ENCODE results near the gene VANGL2.

Gene VANGL2

DNA sequence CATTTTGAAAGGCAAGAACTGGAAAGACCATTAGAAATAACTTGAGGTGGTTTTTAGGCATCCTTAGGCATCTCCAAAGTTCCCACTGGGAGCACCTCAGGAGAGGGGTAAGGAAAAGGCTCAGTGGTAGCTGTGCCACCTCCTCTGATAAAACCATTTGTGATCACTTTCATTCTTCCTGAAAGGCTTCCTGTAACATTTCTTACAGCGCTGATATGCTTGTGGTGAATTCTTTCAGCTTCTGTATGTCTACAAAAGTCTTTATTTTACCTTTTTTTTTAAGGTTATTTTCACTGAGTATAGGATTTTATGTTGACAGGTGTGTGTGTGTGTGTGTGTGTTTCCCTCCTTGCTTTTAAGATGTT is 54.8 kb downstream of the VANGL2 start:
- Histone ChIP-seq H2BK5ac (ENCODE audit: low read depth, low read length, poor library complexity) (no peak overlapping the region), H3K4me2 (ENCODE audit: low read length) (no peak overlapping the region), H3K4me3 (ENCODE audit: low read depth, low read length) (no peak overlapping the region), H2BK12ac (ENCODE audit: low read length) (no peak overlapping the region), H3K23ac (ENCODE audit: low read length) (no peak overlapping the region), H2AK5ac (ENCODE audit: low read length) (no peak overlapping the region), H2BK120ac (ENCODE audit: insufficient read depth, low read length, poor library complexity) (no peak overlapping the region), H3K27me3 (ENCODE audit: insufficient read depth, low read length) (no peaks in the 10 kb centered on the region), H3K9ac (ENCODE audit: low read length) (no peak overlapping the region), H2AFZ (ENCODE audit: insufficient read depth, low read length, poor library complexity) (no peak overlapping the region), H4K12ac (ENCODE audit: low read depth, low read length) (no peak overlapping the region), H4K8ac (ENCODE audit: low read depth, low read length) (no peak overlapping the region), H3K27ac (ENCODE audit: low read depth, low read length) (no peak overlapping the region), H3K4ac (ENCODE audit: low read depth, low read length) (no peak overlapping the region), H3K14ac (ENCODE audit: low read length) (no peak overlapping the region), H3K36me3 (ENCODE audit: control insufficient read depth in 1 of 2, insufficient read depth in 2 of 2, low read length in 2 of 2) (no peaks in the 10 kb centered on the region), H4K91ac (ENCODE audit: low read depth, low read length) (no peak overlapping the region), H3K18ac (ENCODE audit: low read length) (no peak overlapping the region), H3K79me2 (ENCODE audit: control insufficient read depth, insufficient read depth, low read length, poor library complexity) (no peaks in the 10 kb centered on the region), H3K79me1 (ENCODE audit: low read length) (no peaks in the 10 kb centered on the region), H3K9me3 (ENCODE audit: insufficient read depth, low read depth, low read length) (no peaks in the 10 kb centered on the region), H3K4me1 (ENCODE audit: control insufficient read depth in 1 of 2, insufficient read depth in 2 of 2, low read length in 2 of 2) (peaks cover 0 to 8% of the 10 kb centered on the region in 2 experiments)
- no peak for DNase-seq
- no CpG with 5 or more reads among the region's 1 CpG for WGBS (ENCODE audit: extremely low coverage, insufficient coverage, insufficient read length)

DNA sequence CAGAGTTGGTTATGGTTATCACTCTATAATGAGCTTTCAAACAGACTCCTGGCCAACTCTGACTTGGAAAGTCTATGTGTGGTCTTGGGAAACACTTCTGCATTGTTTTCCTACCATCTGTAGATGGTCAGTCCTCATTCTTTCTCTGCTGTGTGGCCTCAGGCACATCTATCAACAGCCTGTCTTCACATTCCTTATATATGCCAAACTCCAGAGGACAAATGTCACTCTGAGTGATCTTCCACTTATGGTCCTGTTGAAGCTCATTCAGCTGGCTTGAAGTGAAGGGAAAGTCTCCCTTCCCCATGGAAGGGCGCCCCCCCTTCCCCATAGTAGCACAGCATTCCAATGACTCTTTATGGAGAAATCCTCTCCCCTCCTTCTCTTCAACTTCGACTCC is 58.7 kb downstream of the VANGL2 start:
- Histone ChIP-seq H3K14ac (ENCODE audit: low read length) (no peak overlapping the region), H3K27me3 (ENCODE audit: insufficient read depth, low read length) (no peaks in the 10 kb centered on the region), H3K9me3 (ENCODE audit: insufficient read depth, low read depth, low read length) (no peaks in the 10 kb centered on the region), H3K4me1 (ENCODE audit: control insufficient read depth in 1 of 2, insufficient read depth in 2 of 2, low read length in 2 of 2) (peaks cover 0 to 8% of the 10 kb centered on the region in 2 experiments), H3K79me1 (ENCODE audit: low read length) (no peaks in the 10 kb centered on the region), H2AK5ac (ENCODE audit: low read length) (no peak overlapping the region), H3K36me3 (ENCODE audit: control insufficient read depth in 1 of 2, insufficient read depth in 2 of 2, low read length in 2 of 2) (no peaks in the 10 kb centered on the region), H3K9ac (ENCODE audit: low read length) (no peak overlapping the region), H4K91ac (ENCODE audit: low read depth, low read length) (no peak overlapping the region), H4K8ac (ENCODE audit: low read depth, low read length) (no peak overlapping the region), H3K27ac (ENCODE audit: low read depth, low read length) (no peak overlapping the region), H2AFZ (ENCODE audit: insufficient read depth, low read length, poor library complexity) (no peak overlapping the region), H2BK12ac (ENCODE audit: low read length) (no peak overlapping the region), H3K23ac (ENCODE audit: low read length) (no peak overlapping the region), H3K4ac (ENCODE audit: low read depth, low read length) (no peak overlapping the region), H3K4me2 (ENCODE audit: low read length) (no peak overlapping the region), H2BK5ac (ENCODE audit: low read depth, low read length, poor library complexity) (no peak overlapping the region), H3K18ac (ENCODE audit: low read length) (no peak overlapping the region), H2BK120ac (ENCODE audit: insufficient read depth, low read length, poor library complexity) (no peak overlapping the region), H3K79me2 (ENCODE audit: control insufficient read depth, insufficient read depth, low read length, poor library complexity) (no peaks in the 10 kb centered on the region), H4K12ac (ENCODE audit: low read depth, low read length) (no peak overlapping the region), H3K4me3 (ENCODE audit: low read depth, low read length) (no peak overlapping the region)
- WGBS (ENCODE audit: extremely low coverage, insufficient coverage, insufficient read length), result no CpG with 5 or more reads among the region's 2 CpGs
- DNase-seq, result peak; percentile 50 to 86

DNA sequence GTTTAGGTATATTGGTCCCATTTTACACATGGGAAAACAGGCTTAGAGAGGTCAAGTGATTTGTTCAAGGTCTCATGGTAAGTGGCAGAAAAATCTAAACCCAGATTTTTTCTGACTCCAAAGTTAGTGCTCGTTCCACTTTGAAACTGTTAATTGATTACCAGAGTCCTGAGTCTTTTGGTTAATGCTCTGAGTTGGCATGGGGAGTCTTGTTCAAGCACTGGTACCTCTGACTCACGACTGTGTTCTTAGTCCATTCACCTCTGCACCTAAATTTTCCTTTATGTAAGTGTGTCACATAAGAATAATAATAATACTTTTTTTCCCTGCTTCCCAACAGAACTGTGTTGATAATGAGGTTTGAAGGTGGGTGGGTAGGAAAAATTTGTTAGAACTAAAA is 59.3 kb downstream of the VANGL2 start:
- H3K4ac ChIP-seq (ENCODE audit: low read depth, low read length), result no peak overlapping the region
- no peak overlapping the region for H3K4me2 ChIP-seq (ENCODE audit: low read length)
- H2AFZ ChIP-seq (ENCODE audit: insufficient read depth, low read length, poor library complexity), result no peak overlapping the region
- H3K14ac ChIP-seq (ENCODE audit: low read length), result no peak overlapping the region
- no peak overlapping the region for H4K8ac ChIP-seq (ENCODE audit: low read depth, low read length)
- H3K27ac ChIP-seq (ENCODE audit: low read depth, low read length), result no peak overlapping the region
- no peak overlapping the region for H2BK5ac ChIP-seq (ENCODE audit: low read depth, low read length, poor library complexity)
- H4K91ac ChIP-seq (ENCODE audit: low read depth, low read length), result no peak overlapping the region
- no CpG with 5 or more reads among the region's 2 CpGs for WGBS (ENCODE audit: extremely low coverage, insufficient coverage, insufficient read length)
- DNase-seq, result no peak
- no peak overlapping the region for H3K23ac ChIP-seq (ENCODE audit: low read length)
- H2BK120ac ChIP-seq (ENCODE audit: insufficient read depth, low read length, poor library complexity), result no peak overlapping the region
- no peak overlapping the region for H3K18ac ChIP-seq (ENCODE audit: low read length)
- no peak overlapping the region for H2AK5ac ChIP-seq (ENCODE audit: low read length)
- no peaks in the 10 kb centered on the region for H3K79me2 ChIP-seq (ENCODE audit: control insufficient read depth, insufficient read depth, low read length, poor library complexity)
- no peaks in the 10 kb centered on the region for H3K9me3 ChIP-seq (ENCODE audit: insufficient read depth, low read depth, low read length)
- H3K36me3 ChIP-seq (ENCODE audit: control insufficient read depth in 1 of 2, insufficient read depth in 2 of 2, low read length in 2 of 2), result no peaks in the 10 kb centered on the region
- H3K79me1 ChIP-seq (ENCODE audit: low read length), result no peaks in the 10 kb centered on the region
- H3K4me1 ChIP-seq (ENCODE audit: control insufficient read depth in 1 of 2, insufficient read depth in 2 of 2, low read length in 2 of 2), result peaks cover 0 to 8% of the 10 kb centered on the region in 2 experiments
- H2BK12ac ChIP-seq (ENCODE audit: low read length), result no peak overlapping the region
- no peak overlapping the region for H4K12ac ChIP-seq (ENCODE audit: low read depth, low read length)
- H3K4me3 ChIP-seq (ENCODE audit: low read depth, low read length), result no peak overlapping the region
- no peaks in the 10 kb centered on the region for H3K27me3 ChIP-seq (ENCODE audit: insufficient read depth, low read length)
- no peak overlapping the region for H3K9ac ChIP-seq (ENCODE audit: low read length)

DNA sequence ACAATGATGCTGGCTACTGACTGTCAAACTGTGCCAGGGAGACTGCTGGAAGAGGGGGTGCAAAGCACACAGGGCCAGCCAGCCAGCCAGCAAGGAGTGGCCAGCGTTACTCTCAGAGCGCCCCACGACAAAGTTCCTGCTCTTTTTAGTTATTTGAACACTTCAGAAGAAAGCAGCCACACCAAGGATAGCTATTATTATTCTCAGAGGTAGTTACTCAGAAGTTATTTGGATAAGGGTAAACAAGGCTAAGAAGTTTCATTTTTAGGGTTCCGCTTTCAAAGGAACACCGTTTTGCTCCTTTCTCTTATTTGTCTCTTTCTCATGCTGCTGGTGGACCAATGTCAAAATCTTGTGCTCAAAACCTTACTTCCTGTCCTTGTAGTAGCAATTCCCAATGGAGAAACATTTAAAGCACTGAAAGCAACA is 59.9 kb downstream of the VANGL2 start:
- H3K23ac ChIP-seq (ENCODE audit: low read length), result no peak overlapping the region
- no peak overlapping the region for H3K14ac ChIP-seq (ENCODE audit: low read length)
- no peak overlapping the region for H2BK120ac ChIP-seq (ENCODE audit: insufficient read depth, low read length, poor library complexity)
- H2AK5ac ChIP-seq (ENCODE audit: low read length), result no peak overlapping the region
- H3K4me2 ChIP-seq (ENCODE audit: low read length), result no peak overlapping the region
- H4K91ac ChIP-seq (ENCODE audit: low read depth, low read length), result no peak overlapping the region
- no peak overlapping the region for H3K9ac ChIP-seq (ENCODE audit: low read length)
- no peak overlapping the region for H4K12ac ChIP-seq (ENCODE audit: low read depth, low read length)
- H3K4me3 ChIP-seq (ENCODE audit: low read depth, low read length), result no peak overlapping the region
- no peaks in the 10 kb centered on the region for H3K79me1 ChIP-seq (ENCODE audit: low read length)
- WGBS (ENCODE audit: extremely low coverage, insufficient coverage, insufficient read length), result no CpG with 5 or more reads among the region's 5 CpGs
- H3K4me1 ChIP-seq (ENCODE audit: control insufficient read depth in 1 of 2, insufficient read depth in 2 of 2, low read length in 2 of 2), result peaks cover 0 to 8% of the 10 kb centered on the region in 2 experiments
- H4K8ac ChIP-seq (ENCODE audit: low read depth, low read length), result no peak overlapping the region
- no peaks in the 10 kb centered on the region for H3K27me3 ChIP-seq (ENCODE audit: insufficient read depth, low read length)
- no peak overlapping the region for H3K4ac ChIP-seq (ENCODE audit: low read depth, low read length)
- no peak overlapping the region for H3K27ac ChIP-seq (ENCODE audit: low read depth, low read length)
- H3K36me3 ChIP-seq (ENCODE audit: control insufficient read depth in 1 of 2, insufficient read depth in 2 of 2, low read length in 2 of 2), result no peaks in the 10 kb centered on the region
- no peak overlapping the region for H2BK5ac ChIP-seq (ENCODE audit: low read depth, low read length, poor library complexity)
- no peaks in the 10 kb centered on the region for H3K9me3 ChIP-seq (ENCODE audit: insufficient read depth, low read depth, low read length)
- no peak overlapping the region for H2AFZ ChIP-seq (ENCODE audit: insufficient read depth, low read length, poor library complexity)
- no peak overlapping the region for H3K18ac ChIP-seq (ENCODE audit: low read length)
- no peak for DNase-seq
- H3K79me2 ChIP-seq (ENCODE audit: control insufficient read depth, insufficient read depth, low read length, poor library complexity), result no peaks in the 10 kb centered on the region
- H2BK12ac ChIP-seq (ENCODE audit: low read length), result no peak overlapping the region
